ENCODE measurements around the gene DNM2. TPM values are rescaled to one million over a fixed set of nuclear protein-coding genes. Genes with fewer than 3 reads are reported as not detected.

The DNM2 gene
- total and polyA plus RNA-seq, 9 of the 15 experiments (the other 6 are each of a cell fraction or from before 2014, with no cell fraction given) = 2.2 to 161 (median 72.6) TPM

DNA sequence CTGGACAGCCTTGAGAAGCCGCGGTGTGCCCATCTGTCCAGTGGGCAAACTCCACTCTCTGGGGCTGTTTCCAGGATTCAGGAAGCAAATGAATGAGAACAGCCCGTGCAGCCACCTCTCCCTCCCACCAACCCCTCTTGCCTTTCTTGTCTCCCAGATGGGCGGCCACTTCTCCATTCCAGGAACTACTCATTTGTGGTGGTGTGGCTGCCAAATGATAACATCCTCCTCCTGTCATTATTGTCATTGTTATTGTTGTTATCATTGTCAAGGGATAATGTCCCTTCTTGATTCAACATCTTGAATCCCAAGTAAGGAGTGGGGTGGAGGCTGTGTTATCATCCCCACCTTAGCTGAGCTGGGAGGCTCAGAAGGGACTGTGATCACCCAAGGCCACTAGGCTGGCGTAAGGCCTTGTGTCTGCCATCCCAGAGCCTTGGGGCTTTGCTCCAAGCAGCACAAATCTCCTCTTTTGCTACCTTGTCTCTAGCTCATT is 1.6 kb downstream of the DNM2 start (continued):
- TF ChIP-seq, protein P1, sequence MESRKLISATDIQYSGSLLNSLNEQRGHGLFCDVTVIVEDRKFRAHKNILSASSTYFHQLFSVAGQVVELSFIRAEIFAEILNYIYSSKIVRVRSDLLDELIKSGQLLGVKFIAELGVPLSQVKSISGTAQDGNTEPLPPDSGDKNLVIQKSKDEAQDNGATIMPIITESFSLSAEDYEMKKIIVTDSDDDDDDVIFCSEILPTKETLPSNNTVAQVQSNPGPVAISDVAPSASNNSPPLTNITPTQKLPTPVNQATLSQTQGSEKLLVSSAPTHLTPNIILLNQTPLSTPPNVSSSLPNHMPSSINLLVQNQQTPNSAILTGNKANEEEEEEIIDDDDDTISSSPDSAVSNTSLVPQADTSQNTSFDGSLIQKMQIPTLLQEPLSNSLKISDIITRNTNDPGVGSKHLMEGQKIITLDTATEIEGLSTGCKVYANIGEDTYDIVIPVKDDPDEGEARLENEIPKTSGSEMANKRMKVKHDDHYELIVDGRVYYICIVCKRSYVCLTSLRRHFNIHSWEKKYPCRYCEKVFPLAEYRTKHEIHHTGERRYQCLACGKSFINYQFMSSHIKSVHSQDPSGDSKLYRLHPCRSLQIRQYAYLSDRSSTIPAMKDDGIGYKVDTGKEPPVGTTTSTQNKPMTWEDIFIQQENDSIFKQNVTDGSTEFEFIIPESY (CRISPR knock-in tag; IDR thresholded peaks at IDR 0.05) = 0 out of 2 replicates have a peak, but pooled peaks have one; percentile 53
- TF ChIP-seq RBM15 (IDR thresholded peaks at IDR 0.05; ENCODE audit: insufficient read depth, low read length) (no peak), ZBTB17 (CRISPR knock-in tag; IDR thresholded peaks at IDR 0.05) (no peak), ZNF140 (CRISPR knock-in tag; IDR thresholded peaks at IDR 0.05) (no peak), PHF20 (IDR thresholded peaks at IDR 0.05; ENCODE audit: partially characterized antibody) (no peak), TCF3 (CRISPR knock-in tag; IDR thresholded peaks at IDR 0.05) (peak; percentile 95), SNIP1 (IDR thresholded peaks at IDR 0.05; ENCODE audit: low read depth) (no peak), THRAP3 (IDR thresholded peaks at IDR 0.05; ENCODE audit: borderline replicate concordance) (no peak), HEY1 (CRISPR knock-in tag; IDR thresholded peaks at IDR 0.05; ENCODE audit: borderline replicate concordance) (no peak), ZNF766 (CRISPR knock-in tag; conservative IDR thresholded peaks at IDR 0.05) (no peak), NR2C1 (IDR thresholded peaks at IDR 0.05) (no peak), NR2C1 (tag; IDR thresholded peaks at IDR 0.05) (no peak), SAFB2 (IDR thresholded peaks at IDR 0.05; ENCODE audit: borderline replicate concordance, low read depth, low read length, severe bottlenecking) (no peak), ZNF197 (CRISPR knock-in tag; IDR thresholded peaks at IDR 0.05; ENCODE audit: low read depth) (no peak), ZNF584 (CRISPR knock-in tag; IDR thresholded peaks at IDR 0.05; ENCODE audit: low read depth) (no peak), PML (IDR thresholded peaks at IDR 0.05; ENCODE audit: low read length) (no peak; the same call in 1 of the 2 replicates)
- TF ChIP-seq, protein P2, sequence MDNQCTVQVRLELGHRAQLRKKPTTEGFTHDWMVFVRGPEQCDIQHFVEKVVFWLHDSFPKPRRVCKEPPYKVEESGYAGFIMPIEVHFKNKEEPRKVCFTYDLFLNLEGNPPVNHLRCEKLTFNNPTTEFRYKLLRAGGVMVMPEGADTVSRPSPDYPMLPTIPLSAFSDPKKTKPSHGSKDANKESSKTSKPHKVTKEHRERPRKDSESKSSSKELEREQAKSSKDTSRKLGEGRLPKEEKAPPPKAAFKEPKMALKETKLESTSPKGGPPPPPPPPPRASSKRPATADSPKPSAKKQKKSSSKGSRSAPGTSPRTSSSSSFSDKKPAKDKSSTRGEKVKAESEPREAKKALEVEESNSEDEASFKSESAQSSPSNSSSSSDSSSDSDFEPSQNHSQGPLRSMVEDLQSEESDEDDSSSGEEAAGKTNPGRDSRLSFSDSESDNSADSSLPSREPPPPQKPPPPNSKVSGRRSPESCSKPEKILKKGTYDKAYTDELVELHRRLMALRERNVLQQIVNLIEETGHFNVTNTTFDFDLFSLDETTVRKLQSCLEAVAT (IDR thresholded peaks at IDR 0.05) = peak in 1 of 2 experiments; percentile 35; a peak in 1 of 4 replicates
- TF ChIP-seq, protein P3, sequence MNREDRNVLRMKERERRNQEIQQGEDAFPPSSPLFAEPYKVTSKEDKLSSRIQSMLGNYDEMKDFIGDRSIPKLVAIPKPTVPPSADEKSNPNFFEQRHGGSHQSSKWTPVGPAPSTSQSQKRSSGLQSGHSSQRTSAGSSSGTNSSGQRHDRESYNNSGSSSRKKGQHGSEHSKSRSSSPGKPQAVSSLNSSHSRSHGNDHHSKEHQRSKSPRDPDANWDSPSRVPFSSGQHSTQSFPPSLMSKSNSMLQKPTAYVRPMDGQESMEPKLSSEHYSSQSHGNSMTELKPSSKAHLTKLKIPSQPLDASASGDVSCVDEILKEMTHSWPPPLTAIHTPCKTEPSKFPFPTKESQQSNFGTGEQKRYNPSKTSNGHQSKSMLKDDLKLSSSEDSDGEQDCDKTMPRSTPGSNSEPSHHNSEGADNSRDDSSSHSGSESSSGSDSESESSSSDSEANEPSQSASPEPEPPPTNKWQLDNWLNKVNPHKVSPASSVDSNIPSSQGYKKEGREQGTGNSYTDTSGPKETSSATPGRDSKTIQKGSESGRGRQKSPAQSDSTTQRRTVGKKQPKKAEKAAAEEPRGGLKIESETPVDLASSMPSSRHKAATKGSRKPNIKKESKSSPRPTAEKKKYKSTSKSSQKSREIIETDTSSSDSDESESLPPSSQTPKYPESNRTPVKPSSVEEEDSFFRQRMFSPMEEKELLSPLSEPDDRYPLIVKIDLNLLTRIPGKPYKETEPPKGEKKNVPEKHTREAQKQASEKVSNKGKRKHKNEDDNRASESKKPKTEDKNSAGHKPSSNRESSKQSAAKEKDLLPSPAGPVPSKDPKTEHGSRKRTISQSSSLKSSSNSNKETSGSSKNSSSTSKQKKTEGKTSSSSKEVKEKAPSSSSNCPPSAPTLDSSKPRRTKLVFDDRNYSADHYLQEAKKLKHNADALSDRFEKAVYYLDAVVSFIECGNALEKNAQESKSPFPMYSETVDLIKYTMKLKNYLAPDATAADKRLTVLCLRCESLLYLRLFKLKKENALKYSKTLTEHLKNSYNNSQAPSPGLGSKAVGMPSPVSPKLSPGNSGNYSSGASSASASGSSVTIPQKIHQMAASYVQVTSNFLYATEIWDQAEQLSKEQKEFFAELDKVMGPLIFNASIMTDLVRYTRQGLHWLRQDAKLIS (CRISPR knock-in tag; IDR thresholded peaks at IDR 0.05) = no peak
- TF ChIP-seq, protein P4, sequence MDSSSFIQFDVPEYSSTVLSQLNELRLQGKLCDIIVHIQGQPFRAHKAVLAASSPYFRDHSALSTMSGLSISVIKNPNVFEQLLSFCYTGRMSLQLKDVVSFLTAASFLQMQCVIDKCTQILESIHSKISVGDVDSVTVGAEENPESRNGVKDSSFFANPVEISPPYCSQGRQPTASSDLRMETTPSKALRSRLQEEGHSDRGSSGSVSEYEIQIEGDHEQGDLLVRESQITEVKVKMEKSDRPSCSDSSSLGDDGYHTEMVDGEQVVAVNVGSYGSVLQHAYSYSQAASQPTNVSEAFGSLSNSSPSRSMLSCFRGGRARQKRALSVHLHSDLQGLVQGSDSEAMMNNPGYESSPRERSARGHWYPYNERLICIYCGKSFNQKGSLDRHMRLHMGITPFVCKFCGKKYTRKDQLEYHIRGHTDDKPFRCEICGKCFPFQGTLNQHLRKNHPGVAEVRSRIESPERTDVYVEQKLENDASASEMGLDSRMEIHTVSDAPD (CRISPR knock-in tag; IDR thresholded peaks at IDR 0.05) = no peak
- TF ChIP-seq, protein P5, sequence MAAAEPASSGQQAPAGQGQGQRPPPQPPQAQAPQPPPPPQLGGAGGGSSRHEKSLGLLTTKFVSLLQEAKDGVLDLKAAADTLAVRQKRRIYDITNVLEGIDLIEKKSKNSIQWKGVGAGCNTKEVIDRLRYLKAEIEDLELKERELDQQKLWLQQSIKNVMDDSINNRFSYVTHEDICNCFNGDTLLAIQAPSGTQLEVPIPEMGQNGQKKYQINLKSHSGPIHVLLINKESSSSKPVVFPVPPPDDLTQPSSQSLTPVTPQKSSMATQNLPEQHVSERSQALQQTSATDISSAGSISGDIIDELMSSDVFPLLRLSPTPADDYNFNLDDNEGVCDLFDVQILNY (CRISPR knock-in tag; IDR thresholded peaks at IDR 0.05) = no peak
